VCaP (cell line): Measurements from ENCODE around the gene MED12L.

Experiments used
- H3K27ac ChIP-seq: fragments of 450-650 bp; 2 replicates; pipeline ENCODE4 v1.5.1; 2017
- CTCF ChIP-seq: fragments of 450-650 bp; conservative IDR thresholded peaks from 2 replicates; pipeline ENCODE4 v1.5.1; 2017; ENCODE audit warnings: mild to moderate bottlenecking, moderate library complexity

Gene MED12L

GRCh38 chr3:151182349-151183079, 97.0 kb downstream of the MED12L start:
- H3K27ac ChIP-seq = no peak overlapping the region
- TF ChIP-seq CTCF = no peak

- no peak overlapping the region for H3K27ac ChIP-seq
- TF ChIP-seq CTCF = no peak
Observed at GRCh38 chr3:151183265-151183671, 97.8 kb downstream of the MED12L start.

- no peak overlapping the region for H3K27ac ChIP-seq
- TF ChIP-seq CTCF = no peak
Observed at GRCh38 chr3:151191095-151191494, 105.6 kb downstream of the MED12L start.

GRCh38 chr3:151192545-151192944, 107.1 kb downstream of the MED12L start:
- TF ChIP-seq CTCF = no peak
- H3K27ac ChIP-seq = no peak overlapping the region

GRCh38 chr3:151195826-151196225, 110.4 kb downstream of the MED12L start:
- H3K27ac ChIP-seq = no peak overlapping the region
- no peak for TF ChIP-seq CTCF

GRCh38 chr3:151196434-151196833, 111.0 kb downstream of the MED12L start:
- TF ChIP-seq CTCF = no peak
- no peak overlapping the region for H3K27ac ChIP-seq

GRCh38 chr3:151197228-151197627, 111.8 kb downstream of the MED12L start:
- no peak overlapping the region for H3K27ac ChIP-seq
- no peak for TF ChIP-seq CTCF
